H7 (cell line): ENCODE measurements around the gene TPSAB1. TPM values are rescaled to one million over a fixed set of nuclear protein-coding genes. Genes with fewer than 3 reads are reported as not detected.
"Not testable (repeated sequence)": the region's sequence is repeated elsewhere in the genome, so short reads cannot be mapped to it uniquely, and the experiment has no call there.

Experiments used
- DNase-seq: peaks from one replicate; pipeline ENCODE4 v3.0.0; 2012
- H3K27me3 ChIP-seq: 2 replicates; pipeline ENCODE4 v1.6.0; 2011; ENCODE audit warnings: mild to moderate bottlenecking, low read length; ENCODE audit not compliant: control insufficient read depth, insufficient read depth
- H3K36me3 ChIP-seq: replicated peaks from 2 replicates; pipeline ENCODE4 v1.5.1; 2011; ENCODE audit warnings: low read length; ENCODE audit not compliant: control insufficient read depth, insufficient read depth
- H3K4me3 ChIP-seq: 2 replicates; pipeline ENCODE4 v1.5.1; 2011; ENCODE audit warnings: low read depth, mild to moderate bottlenecking, control low read depth, low read length, moderate library complexity; ENCODE audit not compliant: insufficient read depth
- total RNA-seq: library from RNA; depleted of rRNA; stranded (reverse); fragments of >200 nt; shearing (Covaris generic); gene quantifications from 2 replicates; pipeline ENCODE4 v1.2.3, GENCODE V29; 2014; rRNA removed

Gene TPSAB1
- not detected in 2 replicates for total RNA-seq

DNA sequence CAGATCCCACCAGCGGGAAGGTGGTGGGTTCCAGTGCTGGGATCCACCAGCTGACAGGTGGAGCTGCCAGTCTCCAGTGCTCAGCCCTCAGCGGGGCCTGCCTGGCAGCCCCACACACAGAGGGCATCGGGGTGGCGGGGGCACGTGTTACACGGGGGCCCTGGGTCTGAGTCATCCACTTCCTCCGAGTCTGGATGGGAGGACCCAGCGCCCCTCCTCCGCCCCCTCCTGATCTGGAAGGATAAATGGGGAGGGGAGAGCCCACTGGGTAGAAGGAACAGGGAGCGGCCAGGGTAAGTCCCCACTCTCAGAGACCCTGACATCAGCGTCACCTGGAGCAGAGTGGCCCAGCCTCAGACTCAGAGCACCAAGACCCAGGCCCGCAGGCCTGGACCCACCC lies at the start of gene TPSAB1:
TPSAB1 (plus strand) TSS at position 270 of the 400 bp plus-strand sequence. CDS start 234 bp downstream, outside the sequence.
- not testable (repeated sequence) for DNase-seq, H3K36me3 ChIP-seq, H3K27me3 ChIP-seq, H3K4me3 ChIP-seq

DNA sequence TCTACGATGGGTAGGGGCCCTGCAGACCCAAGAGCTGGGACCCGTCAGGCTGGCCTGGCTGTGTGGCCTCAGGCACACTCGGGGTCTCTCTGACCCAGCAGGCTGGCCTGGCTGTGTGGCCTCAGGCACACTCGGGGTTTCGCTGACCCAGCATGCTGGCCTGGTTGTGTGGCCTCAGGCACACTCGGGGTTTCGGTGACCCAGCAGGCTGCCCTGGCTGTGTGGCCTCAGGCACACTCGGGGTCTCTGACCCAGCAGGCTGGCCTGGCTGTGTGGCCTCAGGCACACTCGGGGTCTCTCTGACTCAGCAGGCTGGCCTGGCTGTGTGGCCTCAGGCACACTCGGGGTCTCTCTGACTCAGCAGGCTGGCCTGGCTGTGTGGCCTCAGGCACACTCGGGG lies 49.7 kb upstream of the TPSAB1 start:
- not testable (repeated sequence) for DNase-seq, H3K36me3 ChIP-seq, H3K27me3 ChIP-seq, H3K4me3 ChIP-seq

GRCh38 chr16:1192384-1193073 lies 48.0 kb upstream of the TPSAB1 start:
- Histone ChIP-seq H3K27me3 (no peaks in the 10 kb centered on the region), H3K36me3 (no peaks in the 10 kb centered on the region), H3K4me3 (no peak overlapping the region)
- no peak for DNase-seq

- H3K27me3 ChIP-seq, result no peaks in the 10 kb centered on the region
- no peaks in the 10 kb centered on the region for H3K36me3 ChIP-seq
- H3K4me3 ChIP-seq, result no peak overlapping the region
- peak; percentile 68 for DNase-seq
Measured at GRCh38 chr16:1193143-1193824, 47.2 kb upstream of the TPSAB1 start.

GRCh38 chr16:1193825-1194581 lies 46.5 kb upstream of the TPSAB1 start:
- DNase-seq, result peak; percentile 69
- no peaks in the 10 kb centered on the region for H3K36me3 ChIP-seq
- H3K27me3 ChIP-seq, result no peaks in the 10 kb centered on the region
- H3K4me3 ChIP-seq, result no peak overlapping the region

DNA sequence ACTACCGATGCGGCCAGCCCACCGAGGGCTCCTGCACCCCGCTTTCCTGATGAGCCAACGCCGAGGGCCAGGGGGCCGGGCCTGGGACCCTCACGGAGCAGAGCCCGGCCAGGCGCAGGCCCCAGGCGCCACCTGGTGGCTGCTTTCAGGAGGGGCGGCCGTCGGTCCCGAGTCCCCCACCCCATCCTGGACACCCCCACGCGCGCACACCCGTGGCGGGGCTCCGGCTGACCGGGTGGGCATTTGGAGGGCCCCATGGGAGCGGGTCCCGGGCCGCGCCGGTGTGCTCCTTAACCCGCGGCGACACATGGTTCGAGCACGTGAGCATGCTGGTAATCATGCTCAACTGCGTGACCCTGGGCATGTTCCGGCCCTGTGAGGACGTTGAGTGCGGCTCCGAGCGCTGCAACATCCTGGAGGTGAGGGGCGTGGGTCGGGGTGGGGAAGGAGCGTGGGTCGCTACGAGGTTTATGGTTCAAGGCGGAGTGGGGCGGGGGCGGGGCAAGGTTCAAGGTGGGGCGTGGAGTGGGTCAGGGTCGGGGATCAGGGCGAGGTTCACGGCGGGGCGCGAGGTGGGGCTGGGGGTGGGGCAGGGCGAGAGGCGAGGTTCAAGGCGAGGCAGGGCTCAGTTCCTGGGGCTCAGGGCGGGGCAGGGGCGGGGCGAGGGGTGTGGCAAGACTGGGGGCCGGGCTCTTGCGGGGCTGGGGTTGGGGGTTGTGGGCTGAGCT lies 45.7 kb upstream of the TPSAB1 start:
- Histone ChIP-seq H3K36me3 (no peaks in the 10 kb centered on the region), H3K4me3 (no peak overlapping the region), H3K27me3 (no peaks in the 10 kb centered on the region)
- no peak for DNase-seq

GRCh38 chr16:1195393-1195666 lies 45.2 kb upstream of the TPSAB1 start:
- H3K27me3 ChIP-seq, result no peaks in the 10 kb centered on the region
- no peaks in the 10 kb centered on the region for H3K36me3 ChIP-seq
- no peak overlapping the region for H3K4me3 ChIP-seq
- DNase-seq, result peak; percentile 65

DNA sequence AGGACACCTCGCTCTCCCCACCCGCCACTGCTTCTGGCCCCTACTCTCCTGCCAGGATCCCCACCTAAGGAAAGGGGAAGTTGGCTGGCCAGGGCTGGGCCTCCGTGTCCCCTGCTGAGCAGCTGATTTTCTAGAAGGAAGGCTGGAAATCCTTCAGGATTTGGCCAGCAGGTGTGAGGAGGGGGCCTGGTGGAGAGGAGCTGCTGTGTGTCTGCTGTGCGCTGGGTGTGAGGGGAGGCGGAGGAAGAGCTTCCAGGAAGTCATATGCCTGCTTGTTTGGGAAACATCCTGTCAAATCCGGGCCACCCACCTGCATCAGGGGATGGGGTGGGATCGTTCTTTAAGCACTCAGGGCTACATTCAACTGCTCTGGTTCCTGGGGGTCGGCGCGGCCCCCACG lies 44.0 kb upstream of the TPSAB1 start:
- no peak overlapping the region for H3K4me3 ChIP-seq

DNA sequence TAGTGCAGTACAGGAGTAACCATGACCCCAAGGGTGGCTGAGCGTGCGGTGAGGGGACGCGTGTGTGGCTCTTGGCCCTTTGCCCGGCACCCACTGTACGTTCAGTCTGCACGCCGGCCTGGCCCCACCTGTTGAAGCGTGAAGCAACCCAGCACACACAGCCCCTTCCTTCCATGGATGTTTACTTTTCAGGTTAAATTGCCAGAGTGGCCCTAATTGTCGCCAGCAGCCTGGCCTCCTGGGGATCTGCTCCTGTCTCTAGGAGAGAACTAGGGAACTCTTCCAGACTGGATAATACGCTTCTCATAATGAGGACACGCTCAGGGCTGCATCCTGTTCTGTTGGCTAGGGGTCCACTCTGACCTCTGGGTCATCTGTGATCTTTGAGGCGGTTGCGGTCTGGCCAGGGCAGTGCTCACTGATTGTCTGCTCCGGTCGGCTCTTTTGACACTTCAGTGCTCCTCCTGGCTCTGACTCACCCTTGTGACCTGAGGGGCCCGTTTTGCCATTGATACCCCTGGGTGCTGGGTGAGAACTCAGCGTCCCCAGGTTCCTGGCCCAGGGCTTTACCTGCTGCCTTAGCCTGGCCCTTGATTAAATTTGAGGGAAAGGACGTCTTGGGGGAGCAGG lies 43.2 kb upstream of the TPSAB1 start:
- no peaks in the 10 kb centered on the region for H3K36me3 ChIP-seq
- H3K27me3 ChIP-seq, result no peaks in the 10 kb centered on the region
- no peak overlapping the region for H3K4me3 ChIP-seq
- no peak for DNase-seq

More for the DNA sequence above, 44.0 kb upstream of the TPSAB1 start:
- no peaks in the 10 kb centered on the region for H3K27me3 ChIP-seq
- DNase-seq, result peak; percentile 67
- H3K36me3 ChIP-seq, result no peaks in the 10 kb centered on the region

DNA sequence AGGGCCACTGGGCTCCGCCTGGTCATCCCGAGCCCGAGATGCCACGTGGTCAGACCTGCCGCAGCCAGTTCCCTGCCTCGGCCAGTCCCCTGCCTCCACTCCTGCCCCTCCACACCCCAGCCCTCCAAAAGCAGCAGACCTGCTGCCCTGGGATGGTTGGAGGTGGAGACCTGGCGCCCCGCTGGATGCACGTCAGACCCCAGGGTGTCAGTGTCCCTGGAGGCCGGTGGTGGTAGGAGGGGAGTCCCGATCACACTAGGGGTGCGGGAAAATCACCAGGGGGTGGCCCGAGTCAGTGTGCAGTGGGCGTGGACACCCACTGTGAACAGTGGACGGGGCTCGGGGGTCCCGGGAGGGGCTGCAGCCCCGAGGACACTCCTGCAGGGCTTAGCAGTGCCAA lies 42.3 kb upstream of the TPSAB1 start:
- no peak overlapping the region for H3K4me3 ChIP-seq
- no peaks in the 10 kb centered on the region for H3K36me3 ChIP-seq
- H3K27me3 ChIP-seq, result no peaks in the 10 kb centered on the region
- DNase-seq, result no peak

DNA sequence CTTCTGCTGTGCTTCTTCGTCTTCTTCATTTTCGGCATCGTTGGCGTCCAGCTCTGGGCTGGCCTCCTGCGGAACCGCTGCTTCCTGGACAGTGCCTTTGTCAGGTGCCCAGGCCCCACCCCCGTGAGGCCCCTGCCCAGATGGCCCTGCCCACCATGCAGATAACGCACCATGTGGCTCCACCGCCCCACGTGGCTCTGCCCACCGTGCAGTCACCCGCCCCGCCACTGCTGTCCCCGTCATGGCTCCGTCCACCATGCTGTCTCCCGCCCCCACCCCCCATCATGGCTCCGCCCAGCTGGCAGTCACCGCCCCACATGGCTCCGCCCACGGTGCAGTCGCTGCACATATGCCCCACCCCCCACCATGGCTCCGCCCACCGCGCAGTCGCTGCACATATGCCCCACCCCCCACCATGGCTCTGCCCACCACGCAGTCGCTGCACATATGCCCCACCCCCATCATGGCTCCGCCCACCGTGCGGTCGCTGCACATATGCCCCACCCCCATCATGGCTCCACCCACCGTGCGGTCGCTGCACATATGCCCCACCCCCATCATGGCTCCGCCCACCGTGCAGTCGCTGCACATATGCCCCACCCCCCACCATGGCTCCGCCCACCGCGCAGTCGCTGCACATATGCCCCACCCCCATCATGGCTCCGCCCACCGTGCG lies 41.7 kb upstream of the TPSAB1 start:
- not testable (repeated sequence) for H3K27me3 ChIP-seq, DNase-seq, H3K36me3 ChIP-seq, H3K4me3 ChIP-seq

- Histone ChIP-seq H3K27me3 (no peaks in the 10 kb centered on the region), H3K36me3 (no peaks in the 10 kb centered on the region), H3K4me3 (no peak overlapping the region)
- DNase-seq, result no peak
Measured at GRCh38 chr16:1199347-1200013, 41.0 kb upstream of the TPSAB1 start.

DNA sequence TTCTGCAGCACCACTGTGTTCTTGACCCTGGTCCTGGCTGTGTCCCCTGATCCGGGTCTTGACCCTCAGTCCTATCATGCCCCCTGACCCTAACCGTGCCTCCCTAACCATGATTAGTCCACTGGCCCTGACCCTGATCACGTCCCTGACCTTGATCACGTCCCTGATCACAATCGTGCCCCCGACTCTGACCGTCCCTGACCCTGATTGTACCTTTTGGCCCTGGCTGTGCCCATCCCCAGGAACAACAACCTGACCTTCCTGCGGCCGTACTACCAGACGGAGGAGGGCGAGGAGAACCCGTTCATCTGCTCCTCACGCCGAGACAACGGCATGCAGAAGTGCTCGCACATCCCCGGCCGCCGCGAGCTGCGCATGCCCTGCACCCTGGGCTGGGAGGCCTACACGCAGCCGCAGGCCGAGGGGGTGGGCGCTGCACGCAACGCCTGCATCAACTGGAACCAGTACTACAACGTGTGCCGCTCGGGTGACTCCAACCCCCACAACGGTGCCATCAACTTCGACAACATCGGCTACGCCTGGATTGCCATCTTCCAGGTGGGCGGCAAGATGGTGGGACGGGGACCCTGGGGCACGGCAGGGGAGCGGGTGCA lies 40.4 kb upstream of the TPSAB1 start:
- Histone ChIP-seq H3K36me3 (no peaks in the 10 kb centered on the region), H3K27me3 (no peaks in the 10 kb centered on the region), H3K4me3 (no peak overlapping the region)
- peak; percentile 65 for DNase-seq
